WTC11 (cell line): ENCODE data around the gene ZNF608. TPM values are rescaled to one million over a fixed set of nuclear protein-coding genes. Genes with fewer than 3 reads are reported as not detected.

Experiments used
- ATAC-seq: fragments of 200-7000 bp; cut with Tn5 transposase; 2 replicates; pipeline ENCODE4 v1.10.0; 2021; ENCODE audit warnings: mild to moderate bottlenecking, moderate library complexity
- CTCF ChIA-PET: fragments of 300-600 bp; sonication (Branson Sonifier 250); formaldehyde crosslinking; loops from one replicate; lab custom pipeline; 2021; ENCODE audit warnings: antibody characterized with exemption; lab: Charles Lee
- POLR2A ChIA-PET: fragments of 350-600 bp; sonication (Branson Sonifier 250); formaldehyde crosslinking; loops from one replicate; lab custom pipeline; 2021; ENCODE audit warnings: antibody characterized with exemption; lab: Charles Lee
- DNase-seq: peaks from one replicate; pipeline ENCODE4 v3.0.0; 2021; ENCODE audit warnings: low spot score
- H3K27ac Mint-ChIP-seq: 2 replicates; pipeline ENCODE4 v1.8.0; 2021; ENCODE audit warnings: mixed read lengths
- H3K27me3 Mint-ChIP-seq: 2 replicates; pipeline ENCODE4 v1.8.0; 2021; ENCODE audit warnings: low read depth, mild to moderate bottlenecking, moderate library complexity, mixed read lengths
- H3K36me3 Mint-ChIP-seq: 2 replicates; pipeline ENCODE4 v1.8.0; 2021; ENCODE audit warnings: mixed read lengths
- H3K4me1 Mint-ChIP-seq: 2 replicates; pipeline ENCODE4 v1.8.0; 2022; ENCODE audit warnings: mixed read lengths
- H3K4me3 Mint-ChIP-seq: 2 replicates; pipeline ENCODE4 v1.8.0; 2021; ENCODE audit warnings: mild to moderate bottlenecking, moderate library complexity, mixed read lengths
- H3K9me3 Mint-ChIP-seq: 2 replicates; pipeline ENCODE4 v1.8.0; 2021; ENCODE audit warnings: mixed read lengths
- CDX4 ChIP-seq: fragments of 250-450 bp; sonication (Bioruptor Pico); IDR thresholded peaks from 2 replicates; pipeline ENCODE4 v1.9.0; 2021; ENCODE audit warnings: moderate library complexity, mild to moderate bottlenecking, inconsistent platforms, borderline replicate concordance
- CTCF ChIP-seq: fragments of 200-600 bp; IDR thresholded peaks from 2 replicates; pipeline ENCODE4 v1.8.0; 2022; ENCODE audit warnings: antibody characterized with exemption
- GTF2I ChIP-seq: fragments of 250-450 bp; sonication (Bioruptor Pico); conservative IDR thresholded peaks from 2 replicates; pipeline ENCODE4 v1.4.0; 2021; ENCODE audit warnings: mild to moderate bottlenecking
- HMGXB4 ChIP-seq: sonication (generic); formaldehyde crosslinking; IDR thresholded peaks from 2 replicates; pipeline ENCODE4 v1.8.1; 2023; ENCODE audit warnings: mild to moderate bottlenecking, moderate library complexity, missing genetic modification reagents
- KAT7 ChIP-seq: sonication (generic); formaldehyde crosslinking; IDR thresholded peaks from 2 replicates; pipeline ENCODE4 v1.8.1; 2023; ENCODE audit warnings: missing genetic modification reagents, mild to moderate bottlenecking, borderline replicate concordance
- MLX ChIP-seq: sonication (generic); formaldehyde crosslinking; IDR thresholded peaks from 2 replicates; pipeline ENCODE4 v1.8.1; 2023; ENCODE audit warnings: mild to moderate bottlenecking, missing genetic modification reagents, moderate library complexity
- MXD4 ChIP-seq: fragments of 250-450 bp; sonication (Bioruptor Pico); IDR thresholded peaks from 2 replicates; pipeline ENCODE4 v1.8.0; 2021; ENCODE audit warnings: mild to moderate bottlenecking, moderate library complexity, borderline replicate concordance
- PRRX2 ChIP-seq: fragments of 250-450 bp; sonication (Bioruptor Pico); IDR thresholded peaks from 2 replicates; pipeline ENCODE4 v1.8.0; 2021; ENCODE audit warnings: mild to moderate bottlenecking
- SMAD3 ChIP-seq: sonication (generic); formaldehyde crosslinking; IDR thresholded peaks from 2 replicates; pipeline ENCODE4 v1.8.0; 2022; ENCODE audit warnings: missing genetic modification reagents, mild to moderate bottlenecking, borderline replicate concordance
- SMAD4 ChIP-seq: sonication (generic); formaldehyde crosslinking; IDR thresholded peaks from 2 replicates; pipeline ENCODE4 v1.8.0; 2022; ENCODE audit warnings: mild to moderate bottlenecking, missing genetic modification reagents
- USF1 ChIP-seq: sonication (generic); formaldehyde crosslinking; IDR thresholded peaks from 2 replicates; pipeline ENCODE4 v1.8.0; 2022; ENCODE audit warnings: mild to moderate bottlenecking, missing genetic modification reagents
- USF2 ChIP-seq: sonication (generic); formaldehyde crosslinking; IDR thresholded peaks from 2 replicates; pipeline ENCODE4 v1.8.1; 2023; ENCODE audit warnings: mild to moderate bottlenecking, missing genetic modification reagents, moderate library complexity
- ZBTB43 ChIP-seq: sonication (generic); formaldehyde crosslinking; IDR thresholded peaks from 2 replicates; pipeline ENCODE4 v1.8.1; 2023; ENCODE audit warnings: mild to moderate bottlenecking, missing genetic modification reagents
- ZNF281 ChIP-seq: sonication (generic); formaldehyde crosslinking; IDR thresholded peaks from 2 replicates; pipeline ENCODE4 v1.8.0; 2023; ENCODE audit warnings: mild to moderate bottlenecking, missing genetic modification reagents
- total RNA-seq: library from RNA; stranded (reverse); gene quantifications from 3 replicates; pipeline ENCODE4 v1.2.3, GENCODE V29; 2021

The ZNF608 gene
- total RNA-seq, 1 experiment from 2014 or later, result 40.6 TPM

- 0 out of 2 replicates have a peak, but pooled peaks have one; percentile 17 for TF ChIP-seq ZBTB43 (CRISPR knock-in tag)
- no peak for TF ChIP-seq SMAD3 (CRISPR knock-in tag)
- no peak for TF ChIP-seq MLX (CRISPR knock-in tag)
- TF ChIP-seq PRRX2 (CRISPR knock-in tag), result no peak
Observed at GRCh38 chr5:124747791-124748686, 1.6 kb upstream of the ZNF608 start (continued).

- H3K9me3 Mint-ChIP-seq, result no peaks in the 10 kb centered on the region
- H3K27me3 Mint-ChIP-seq, result no peaks in the 10 kb centered on the region
- no peaks in the 10 kb centered on the region for H3K36me3 Mint-ChIP-seq
- ChIA-PET CTCF (interaction anchor here (0.7 to 3.0 kb wide), 3 partner anchors 8 to 458 kb away, joined by 3 to 18 read pairs (median 4); no protein-coding TSS in a partner anchor), POLR2A (interaction anchor here (0.7 to 2.2 kb wide), 3 partner anchors 9 to 86 kb away, joined by 3 to 27 read pairs (median 3); no protein-coding TSS in a partner anchor)
- TF ChIP-seq CTCF (no peak), USF1 (CRISPR knock-in tag) (peak; percentile 80), USF2 (peak; percentile 87)
- peaks cover 27% of the 10 kb centered on the region for H3K4me1 Mint-ChIP-seq
- ATAC-seq (peak; percentile 25), DNase-seq (peak; percentile 66)
- H3K4me3 Mint-ChIP-seq, result no peak overlapping the region
- H3K27ac Mint-ChIP-seq, result peak overlapping the region; percentile 98
Observed at GRCh38 chr5:124746916-124747790, 714 bp upstream of the ZNF608 start.

- peaks cover 4% of the 10 kb centered on the region for H3K9me3 Mint-ChIP-seq
- POLR2A ChIA-PET, result no interaction called here
Observed at GRCh38 chr5:124745007-124745927, 1.2 kb downstream of the ZNF608 start.

More at GRCh38 chr5:124745007-124745927, 1.2 kb downstream of the ZNF608 start:
- peaks cover 9% of the 10 kb centered on the region for H3K4me1 Mint-ChIP-seq
- H3K27ac Mint-ChIP-seq, result no peak overlapping the region
- TF ChIP-seq GTF2I (CRISPR knock-in tag) (no peak), SMAD4 (CRISPR knock-in tag) (no peak), KAT7 (CRISPR knock-in tag) (no peak), HMGXB4 (no peak), CDX4 (CRISPR knock-in tag) (no peak), ZNF281 (CRISPR knock-in tag) (no peak), MXD4 (CRISPR knock-in tag) (no peak)
- H3K36me3 Mint-ChIP-seq, result no peaks in the 10 kb centered on the region; the same call in 1 of the 2 replicates
- ATAC-seq, result no peak
- no peak overlapping the region for H3K4me3 Mint-ChIP-seq
- CTCF ChIA-PET, result no interaction called here
- DNase-seq, result no peak
- 0 out of 2 replicates have a peak, but pooled peaks cover 5% of the 10 kb centered on the region for H3K27me3 Mint-ChIP-seq
